DMS153 treated with DMSO at 0.1 percent for 48 hours (cell line): ENCODE data around the gene OR52J3.

Source experiments
- DNase-seq: peaks from one replicate; lab custom pipeline; 2025; ENCODE audit not compliant: unreplicated experiment; lab: John Stamatoyannopoulos, UW

Gene OR52J3

GRCh38 chr11:5092821-5093585 lies 46.7 kb downstream of the OR52J3 start:
- DNase-seq = no peak

GRCh38 chr11:5096011-5096410 lies 49.7 kb downstream of the OR52J3 start:
- DNase-seq = no peak
